T-helper 22 cell (primary cell): Measurements from ENCODE around the gene PRRC2A.

ENCODE experiments used
- DNase-seq: peaks from one replicate; pipeline ENCODE4 v3.0.0-alpha.2; 2020; ENCODE audit warnings: low read depth

PRRC2A gene

DNA sequence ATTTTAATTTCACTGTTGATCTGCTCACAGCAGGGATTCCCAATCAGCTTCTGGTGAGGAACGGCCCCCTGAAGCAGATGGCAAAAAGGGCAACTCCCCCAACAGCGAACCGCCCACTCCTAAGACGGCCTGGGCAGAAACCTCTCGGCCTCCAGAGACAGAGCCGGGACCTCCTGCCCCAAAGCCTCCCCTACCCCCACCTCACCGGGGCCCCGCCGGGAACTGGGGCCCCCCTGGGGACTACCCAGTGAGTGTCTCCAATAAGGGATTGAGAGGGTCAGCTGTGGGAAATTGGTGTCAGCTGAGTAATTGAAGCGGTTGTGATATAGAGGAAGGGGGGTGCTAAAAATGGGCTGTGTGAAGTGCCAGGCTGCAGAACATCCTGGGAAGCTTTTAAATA lies 6.4 kb downstream of the PRRC2A start:
- DNase-seq, result no peak

DNA sequence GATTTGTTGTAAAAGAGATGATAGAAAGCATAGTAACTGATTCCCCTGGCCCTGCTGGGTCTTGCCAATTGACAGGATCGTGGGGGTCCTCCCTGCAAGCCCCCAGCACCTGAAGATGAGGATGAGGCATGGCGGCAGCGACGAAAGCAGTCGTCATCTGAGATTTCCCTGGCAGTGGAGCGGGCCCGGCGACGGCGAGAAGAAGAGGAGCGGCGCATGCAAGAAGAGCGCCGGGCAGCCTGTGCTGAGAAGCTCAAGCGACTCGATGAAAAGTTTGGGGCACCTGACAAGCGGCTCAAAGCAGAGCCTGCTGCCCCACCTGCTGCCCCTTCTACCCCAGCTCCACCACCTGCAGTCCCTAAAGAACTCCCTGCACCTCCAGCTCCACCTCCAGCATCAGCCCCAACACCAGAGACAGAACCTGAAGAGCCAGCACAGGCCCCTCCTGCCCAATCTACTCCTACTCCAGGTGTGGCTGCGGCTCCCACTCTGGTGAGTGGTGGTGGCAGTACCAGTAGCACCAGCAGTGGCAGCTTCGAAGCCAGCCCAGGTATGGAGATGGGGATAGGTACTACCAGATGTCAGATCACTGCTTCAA lies 7.3 kb downstream of the PRRC2A start:
- DNase-seq, result no peak

DNA sequence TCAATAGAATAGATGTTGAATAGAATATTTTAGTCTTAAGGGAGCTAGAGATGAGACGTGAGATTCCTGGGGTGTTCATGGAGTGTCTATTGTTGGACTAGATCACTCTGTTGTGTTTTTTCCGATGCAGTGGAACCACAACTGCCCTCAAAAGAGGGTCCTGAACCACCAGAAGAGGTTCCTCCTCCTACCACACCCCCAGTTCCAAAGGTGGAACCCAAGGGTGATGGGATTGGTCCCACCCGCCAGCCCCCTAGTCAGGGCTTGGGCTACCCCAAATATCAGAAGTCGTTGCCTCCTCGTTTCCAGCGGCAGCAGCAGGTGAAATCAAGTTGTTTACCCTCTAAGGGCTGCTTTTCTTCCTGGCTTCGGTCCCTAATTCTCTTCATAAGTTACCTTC lies 8.5 kb downstream of the PRRC2A start:
- DNase-seq, result no peak

DNA sequence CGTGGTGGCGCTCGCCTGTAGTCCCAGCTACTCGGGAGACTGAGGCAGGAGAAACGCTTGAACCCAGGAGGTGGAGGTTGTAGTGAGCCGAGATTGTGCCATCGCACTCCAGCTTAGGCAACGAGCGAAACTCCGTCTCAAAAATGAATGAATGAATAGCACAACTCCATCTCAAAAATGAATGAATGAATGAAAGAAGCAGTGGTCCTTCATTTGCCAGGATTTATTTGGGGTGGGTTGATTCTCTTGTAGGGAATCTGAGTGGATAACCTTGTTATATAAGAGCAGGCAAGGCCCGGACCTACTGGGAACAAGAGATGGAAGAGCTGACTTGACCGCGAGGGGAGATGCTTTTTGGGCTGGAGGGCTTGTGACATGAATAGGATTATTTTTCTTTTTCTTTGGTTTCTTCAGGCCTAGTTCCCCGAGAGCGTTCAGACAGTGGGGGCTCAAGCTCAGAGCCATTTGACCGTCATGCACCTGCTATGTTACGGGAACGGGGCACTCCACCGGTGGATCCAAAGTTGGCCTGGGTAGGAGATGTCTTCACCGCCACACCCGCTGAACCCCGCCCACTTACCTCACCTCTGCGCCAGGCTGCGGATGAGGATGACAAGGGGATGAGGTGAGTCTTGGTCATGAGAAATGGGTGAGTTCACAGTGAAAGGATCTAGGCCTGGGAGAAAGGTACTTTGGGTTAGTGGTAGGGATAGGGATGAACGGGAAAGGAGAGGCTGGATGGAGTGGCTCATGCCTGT lies 9.8 kb downstream of the PRRC2A start:
- DNase-seq, result no peak

DNA sequence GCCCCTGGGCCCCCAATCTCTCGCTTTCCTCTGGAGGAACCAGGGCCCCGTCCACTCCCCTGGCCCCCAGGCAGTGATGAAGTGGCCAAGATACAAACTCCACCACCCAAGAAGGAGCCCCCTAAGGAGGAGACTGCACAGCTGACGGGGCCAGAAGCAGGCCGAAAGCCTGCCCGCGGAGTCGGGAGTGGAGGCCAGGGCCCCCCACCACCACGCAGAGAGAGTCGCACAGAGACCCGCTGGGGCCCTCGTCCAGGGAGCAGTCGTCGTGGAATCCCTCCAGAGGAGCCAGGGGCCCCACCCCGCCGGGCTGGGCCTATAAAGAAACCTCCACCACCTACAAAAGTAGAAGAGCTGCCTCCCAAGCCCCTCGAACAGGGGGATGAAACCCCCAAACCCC lies 10.7 kb downstream of the PRRC2A start:
- DNase-seq, result no peak

DNA sequence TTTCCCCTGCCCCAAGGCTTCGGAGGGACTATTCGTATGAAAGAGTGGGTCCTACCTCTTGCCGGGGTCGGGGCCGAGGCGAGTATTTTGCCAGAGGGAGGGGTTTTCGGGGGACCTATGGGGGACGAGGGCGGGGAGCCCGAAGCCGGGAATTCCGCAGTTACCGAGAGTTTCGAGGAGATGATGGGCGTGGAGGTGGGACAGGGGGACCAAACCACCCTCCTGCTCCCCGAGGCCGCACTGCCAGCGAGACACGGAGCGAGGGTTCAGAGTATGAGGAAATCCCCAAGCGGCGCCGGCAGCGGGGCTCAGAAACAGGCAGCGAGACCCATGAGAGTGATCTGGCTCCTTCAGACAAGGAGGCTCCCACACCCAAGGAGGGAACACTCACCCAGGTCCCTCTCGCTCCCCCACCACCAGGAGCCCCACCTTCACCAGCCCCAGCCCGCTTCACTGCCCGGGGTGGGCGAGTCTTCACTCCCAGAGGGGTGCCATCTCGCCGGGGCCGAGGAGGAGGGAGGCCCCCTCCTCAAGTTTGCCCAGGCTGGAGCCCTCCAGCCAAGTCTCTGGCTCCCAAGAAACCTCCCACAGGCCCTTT lies 11.3 kb downstream of the PRRC2A start:
- DNase-seq, result no peak

DNA sequence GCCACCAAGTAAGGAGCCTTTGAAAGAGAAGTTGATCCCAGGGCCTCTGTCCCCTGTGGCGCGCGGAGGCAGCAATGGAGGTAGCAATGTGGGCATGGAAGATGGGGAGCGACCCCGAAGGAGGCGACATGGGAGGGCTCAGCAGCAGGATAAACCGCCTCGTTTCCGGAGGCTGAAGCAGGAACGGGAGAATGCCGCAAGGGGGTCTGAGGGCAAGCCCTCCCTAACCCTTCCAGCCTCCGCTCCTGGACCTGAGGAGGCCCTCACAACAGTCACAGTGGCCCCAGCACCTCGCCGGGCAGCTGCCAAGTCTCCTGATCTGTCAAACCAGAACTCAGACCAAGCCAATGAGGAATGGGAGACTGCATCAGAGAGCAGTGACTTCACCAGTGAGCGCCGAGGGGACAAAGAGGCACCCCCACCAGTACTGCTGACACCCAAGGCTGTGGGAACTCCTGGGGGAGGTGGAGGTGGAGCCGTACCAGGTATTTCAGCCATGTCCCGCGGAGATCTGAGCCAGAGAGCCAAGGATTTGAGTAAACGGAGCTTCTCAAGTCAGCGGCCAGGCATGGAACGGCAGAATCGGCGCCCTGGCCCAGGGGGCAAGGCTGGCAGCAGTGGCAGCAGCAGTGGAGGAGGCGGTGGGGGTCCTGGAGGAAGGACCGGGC lies 11.9 kb downstream of the PRRC2A start:
- DNase-seq, result no peak

DNA sequence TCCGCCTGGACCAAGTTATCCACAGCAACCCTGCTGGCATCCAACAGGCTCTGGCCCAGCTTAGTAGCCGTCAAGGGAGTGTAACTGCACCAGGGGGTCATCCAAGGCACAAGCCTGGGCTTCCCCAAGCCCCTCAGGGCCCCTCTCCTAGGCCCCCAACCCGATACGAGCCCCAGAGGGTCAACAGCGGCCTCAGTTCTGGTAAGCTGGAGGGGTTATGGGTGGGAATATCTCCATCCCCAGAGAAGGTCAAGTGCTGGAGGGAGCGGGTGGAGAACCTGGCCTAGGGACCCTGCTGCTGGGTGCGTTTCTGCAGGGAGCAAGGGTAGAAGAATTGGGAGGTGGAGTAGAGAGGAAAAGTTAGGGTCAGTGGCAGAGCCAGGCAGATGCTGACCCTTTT lies 12.9 kb downstream of the PRRC2A start:
- DNase-seq, result no peak

DNA sequence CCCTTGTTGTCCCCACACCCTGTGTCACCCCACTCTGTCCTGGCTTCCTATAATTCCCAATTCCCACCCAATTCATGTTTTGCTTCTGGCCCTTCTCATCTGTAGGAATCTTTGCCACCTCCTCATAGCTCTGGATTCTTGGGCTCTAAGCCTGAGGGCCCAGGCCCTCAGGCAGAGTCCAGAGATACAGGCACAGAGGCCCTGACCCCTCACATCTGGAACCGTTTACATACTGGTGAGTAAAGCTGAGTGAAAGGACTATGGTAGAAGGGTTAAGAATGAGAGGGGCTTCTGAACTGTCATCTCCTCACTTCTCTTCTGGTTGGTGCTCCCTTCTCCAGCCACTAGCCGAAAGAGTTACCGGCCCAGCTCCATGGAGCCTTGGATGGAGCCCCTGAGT lies 13.6 kb downstream of the PRRC2A start:
- no peak for DNase-seq

DNA sequence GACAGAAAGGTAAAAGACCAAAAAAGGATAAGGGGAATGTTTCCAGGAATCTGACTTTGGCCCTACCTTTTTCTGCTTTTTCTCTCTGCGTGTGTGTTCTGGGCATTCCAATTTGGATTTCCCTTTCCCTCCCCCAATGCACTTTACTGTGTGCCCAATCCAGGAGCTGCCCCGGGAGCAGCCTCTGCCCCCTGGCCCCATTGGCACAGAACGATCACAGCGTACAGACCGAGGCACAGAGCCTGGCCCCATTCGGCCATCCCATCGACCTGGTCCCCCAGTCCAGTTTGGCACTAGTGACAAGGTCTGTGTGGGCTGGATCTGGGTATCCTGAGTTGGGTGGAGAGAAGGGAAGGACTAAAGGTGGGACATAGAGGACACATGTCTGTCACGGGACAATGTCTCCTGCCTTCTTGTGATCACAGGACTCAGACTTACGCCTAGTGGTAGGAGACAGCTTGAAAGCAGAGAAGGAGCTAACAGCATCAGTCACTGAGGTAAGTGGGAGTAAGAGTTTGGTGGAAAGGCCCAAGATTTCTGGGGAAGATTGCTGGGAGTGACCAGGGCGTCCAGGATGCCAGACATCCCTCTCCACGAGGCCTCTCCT lies 14.6 kb downstream of the PRRC2A start:
- DNase-seq, result no peak

DNA sequence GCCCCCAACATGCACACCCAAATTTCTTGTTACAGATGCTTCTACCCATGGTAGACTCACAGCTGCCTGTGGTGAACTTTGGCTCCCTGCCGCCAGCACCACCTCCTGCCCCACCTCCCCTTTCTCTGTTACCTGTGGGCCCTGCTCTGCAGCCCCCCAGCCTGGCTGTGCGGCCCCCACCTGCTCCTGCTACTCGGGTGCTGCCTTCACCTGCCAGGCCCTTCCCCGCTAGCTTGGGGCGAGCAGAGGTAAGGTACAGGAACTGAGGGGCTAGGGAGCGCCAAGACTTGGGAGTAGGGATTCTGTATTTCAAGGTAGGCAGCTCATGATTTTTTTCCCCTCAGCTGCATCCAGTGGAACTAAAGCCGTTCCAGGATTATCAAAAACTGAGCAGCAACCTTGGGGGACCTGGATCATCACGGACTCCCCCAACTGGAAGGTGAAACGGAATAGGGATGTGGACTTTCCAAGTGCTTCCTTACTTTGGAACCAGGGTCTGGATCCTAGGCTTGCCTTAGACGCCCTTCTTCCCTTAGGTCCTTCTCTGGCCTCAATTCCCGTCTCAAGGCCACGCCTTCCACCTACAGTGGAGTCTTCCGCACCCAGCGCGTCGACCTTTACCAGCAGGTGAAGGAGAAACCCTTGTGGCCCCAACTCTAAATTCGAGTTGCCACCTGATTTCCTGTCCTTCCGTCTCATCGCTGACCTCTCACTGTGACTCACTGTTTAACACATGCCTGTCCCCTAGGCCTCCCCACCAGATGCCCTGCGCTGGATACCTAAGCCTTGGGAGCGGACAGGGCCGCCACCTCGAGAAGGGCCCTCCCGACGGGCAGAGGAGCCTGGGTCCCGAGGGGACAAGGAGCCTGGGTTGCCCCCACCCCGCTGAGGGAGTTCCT lies 16.4 kb downstream of the PRRC2A start:
- DNase-seq, result no peak

DNA sequence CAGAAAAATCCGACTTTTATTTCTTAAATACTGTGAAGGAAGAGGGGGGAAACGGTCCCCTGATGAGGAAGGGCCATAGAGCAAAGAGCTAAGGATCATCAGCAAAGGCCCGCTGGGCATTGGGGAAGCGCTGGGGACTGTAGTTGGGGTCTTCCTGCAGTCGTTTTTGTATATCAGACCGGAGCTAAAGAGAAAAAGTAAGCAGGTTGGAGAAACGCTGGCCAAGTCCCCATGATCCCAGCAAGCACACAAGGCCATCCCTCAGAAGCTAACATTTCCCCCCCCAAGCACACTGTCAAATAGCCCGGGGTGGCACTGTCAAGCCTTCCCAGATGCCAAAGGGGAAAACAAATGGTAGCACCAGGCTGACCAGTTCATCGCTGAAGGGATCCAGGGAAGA lies 18.5 kb downstream of the PRRC2A start:
- DNase-seq, result no peak

DNA sequence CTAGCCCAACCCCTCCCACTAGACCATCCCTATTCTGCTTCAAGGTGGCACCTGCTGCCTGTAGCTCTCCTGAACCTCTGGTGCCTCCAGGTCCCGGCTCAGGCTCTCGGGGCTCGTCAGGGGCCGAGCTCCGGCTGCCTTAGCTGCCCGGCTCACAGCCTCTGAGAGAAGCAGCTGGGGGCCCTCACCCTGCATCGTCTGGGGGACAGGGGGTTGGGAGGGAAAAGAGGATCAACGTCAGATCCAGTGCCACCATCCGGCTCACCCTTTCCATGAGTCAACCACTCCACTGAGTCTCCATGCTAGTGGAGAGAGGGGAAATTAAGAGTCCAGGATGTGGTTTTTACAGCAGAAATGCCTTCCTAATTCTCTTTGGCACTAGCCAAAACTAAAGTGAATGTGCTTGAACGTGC lies 18.9 kb downstream of the PRRC2A start:
- no peak for DNase-seq

DNA sequence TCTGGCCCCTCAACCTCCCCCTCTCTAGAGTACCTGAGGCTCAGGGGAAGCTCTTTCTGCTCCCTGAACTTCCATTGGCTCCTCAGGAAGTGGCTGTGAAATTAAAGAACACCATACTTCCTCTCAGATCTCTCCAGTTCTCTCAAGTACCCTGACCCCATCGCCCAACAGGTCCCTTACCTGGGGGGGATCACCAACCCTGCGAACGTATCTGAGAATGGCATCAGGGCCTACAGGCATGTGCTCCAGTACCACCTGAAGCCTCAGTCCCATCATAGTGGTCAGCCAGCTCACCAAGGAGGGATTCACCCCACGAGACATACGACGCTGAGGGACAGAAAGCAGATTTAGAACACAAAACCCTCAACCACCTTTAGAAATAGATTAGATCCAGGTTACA lies 20.1 kb downstream of the PRRC2A start:
- no peak for DNase-seq

DNA sequence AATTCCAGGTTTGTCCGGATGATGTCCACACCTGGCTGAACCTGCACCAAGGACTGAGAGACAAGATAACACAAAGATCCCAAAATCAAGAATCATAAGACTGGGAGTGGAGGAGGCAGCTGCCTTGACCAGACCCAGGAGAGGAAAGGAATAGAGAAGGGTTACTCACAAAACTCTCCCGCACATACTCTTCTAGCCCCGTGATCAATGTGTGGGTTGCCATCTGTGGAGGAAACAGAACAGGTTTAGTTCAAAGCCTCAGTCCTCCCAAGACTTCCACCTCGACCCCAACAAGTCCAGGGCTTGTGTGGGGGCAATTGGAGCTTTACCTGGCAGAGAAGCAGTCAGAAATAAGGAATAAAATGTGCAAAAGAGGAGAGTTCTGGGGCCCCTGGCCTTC lies 20.9 kb downstream of the PRRC2A start:
- DNase-seq, result no peak

DNA sequence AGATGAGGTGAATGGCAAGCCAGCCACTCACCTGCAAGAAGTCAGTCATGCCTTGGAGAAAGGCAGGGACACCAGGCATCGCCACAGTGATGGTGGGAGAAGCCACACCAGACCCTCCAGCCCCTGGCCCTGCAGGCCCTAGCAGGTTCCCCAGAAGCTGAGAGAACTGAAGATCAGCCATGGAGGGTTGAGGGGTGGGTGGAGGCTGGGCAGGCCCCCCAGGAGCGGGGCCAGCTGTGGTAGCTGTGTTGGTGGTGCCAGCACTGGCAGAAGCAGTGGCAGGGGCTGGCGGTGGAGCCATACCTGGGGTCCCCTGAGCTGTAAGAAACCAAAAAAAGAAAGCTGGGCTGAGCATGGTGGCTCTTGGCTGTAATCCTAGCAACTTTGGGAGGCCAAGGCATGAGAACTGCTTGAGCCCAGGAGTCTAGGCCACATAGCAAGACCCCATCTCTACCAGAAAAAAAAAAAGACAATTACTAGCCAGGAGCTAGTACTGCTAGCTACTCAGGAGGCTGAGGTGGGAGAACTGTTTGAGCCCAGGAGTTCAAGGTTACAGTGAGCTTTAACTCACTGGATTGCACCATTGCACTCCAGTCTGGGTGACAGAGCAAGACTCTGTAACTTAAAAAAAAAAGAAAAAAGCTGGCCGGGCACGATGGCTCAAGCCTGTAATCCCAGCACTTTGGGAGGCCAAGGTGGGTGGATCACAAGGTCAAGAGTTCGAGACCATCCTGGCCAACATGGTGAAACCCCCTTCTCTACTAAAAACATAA lies 22.5 kb downstream of the PRRC2A start:
- DNase-seq, result no peak

DNA sequence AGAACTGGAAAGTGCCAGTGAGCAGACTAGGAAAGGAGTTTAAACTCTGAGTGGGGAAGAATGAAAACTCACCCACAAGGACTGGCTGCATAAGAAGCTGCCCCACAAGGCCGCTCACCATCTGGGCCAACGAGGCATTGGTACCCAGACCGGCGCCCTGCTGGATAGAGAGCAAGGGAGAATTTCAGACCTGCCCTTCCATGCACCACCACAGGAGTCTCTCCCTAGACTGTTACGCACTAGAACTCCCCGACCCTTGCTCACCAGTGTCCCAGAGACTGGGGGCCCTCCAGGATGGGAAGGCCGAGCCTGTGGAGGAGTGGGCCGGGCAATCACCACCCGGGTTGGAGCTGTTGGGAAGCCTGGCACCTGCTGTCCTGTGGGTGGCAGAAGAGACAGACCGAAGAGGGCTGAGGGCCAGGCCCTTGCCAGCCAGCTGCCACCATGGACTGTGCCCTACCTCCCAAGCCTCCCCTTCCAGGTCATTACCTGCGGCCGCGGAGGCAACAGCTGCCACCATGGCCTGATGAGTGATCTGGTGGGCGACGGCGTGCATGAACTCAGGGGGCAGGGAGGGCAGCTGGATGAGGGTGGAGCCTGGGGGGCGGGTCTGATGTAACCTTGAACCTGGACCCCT lies 23.4 kb downstream of the PRRC2A start:
- no peak for DNase-seq

DNA sequence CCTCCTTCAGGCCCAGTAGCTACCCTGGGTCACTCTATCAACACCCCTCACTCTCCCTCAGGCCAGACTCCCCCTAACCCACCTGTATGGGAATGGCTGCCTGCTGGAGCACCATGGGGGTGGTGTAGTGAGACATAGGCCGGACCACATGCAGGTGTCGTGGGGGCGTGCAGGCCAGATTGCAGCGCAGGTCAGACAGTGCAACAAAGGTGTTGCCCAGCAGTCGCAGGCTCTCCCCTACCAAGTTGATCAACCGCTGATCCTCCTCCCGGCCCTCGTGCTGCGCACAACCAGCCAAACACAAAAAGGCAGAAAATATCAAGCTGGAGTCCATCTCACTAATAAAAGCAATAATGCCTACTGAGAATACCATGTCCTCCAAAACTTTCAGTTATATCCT lies 24.8 kb downstream of the PRRC2A start:
- DNase-seq, result no peak

DNA sequence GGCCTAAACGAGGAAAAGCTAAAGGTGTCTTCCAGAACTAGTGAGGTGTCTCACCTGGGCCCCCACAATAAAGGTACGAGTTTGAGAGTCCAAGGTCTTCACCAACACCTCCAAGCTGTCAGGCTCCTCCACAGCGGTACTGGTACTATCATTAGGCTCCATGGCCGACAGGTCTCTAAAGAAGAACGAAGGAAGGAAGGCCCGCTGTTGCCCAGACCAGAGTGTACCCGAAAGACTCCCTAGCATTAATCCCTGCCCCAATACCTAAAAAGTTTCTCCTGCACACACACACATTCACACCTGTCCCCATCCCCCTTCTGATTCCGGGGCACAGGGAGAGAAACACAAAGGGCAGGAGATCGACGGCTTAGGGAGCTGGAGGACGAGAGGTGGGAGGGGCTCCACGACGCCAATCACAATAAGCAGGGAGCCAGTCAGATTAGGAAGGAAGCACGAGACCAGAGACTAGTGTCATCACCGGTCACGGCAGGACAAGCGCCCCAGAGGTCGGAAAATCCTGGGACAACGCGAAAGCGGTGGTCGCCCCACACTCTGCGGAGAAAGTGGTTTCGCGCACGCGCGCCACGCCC lies 31.2 kb downstream of the PRRC2A start:
- DNase-seq, result no peak
